Kidney (tissue), 14 donors: ENCODE results near the gene LHFPL6. TPM values are rescaled to one million over a fixed set of nuclear protein-coding genes. Genes with fewer than 3 reads are reported as not detected.

ENCODE experiments used
- DNase-seq, 5 donors: peaks; one replicate each; pipeline ENCODE4 v3.0.0-alpha.2; 2013 to 2020
- FAIRE-seq: peaks from 2 replicates; lab custom pipeline; 2012; peaks lifted over from hg19 to GRCh38; lab: Jason Lieb, UNC
- H3K27ac ChIP-seq, 2 donors: one replicate each; pipeline ENCODE4 v1.7.0; 2013; ENCODE audit warnings: low read depth in 2 of 2, low read length in 2 of 2, inconsistent platforms in 1 of 2
- H3K27me3 ChIP-seq: one replicate; pipeline ENCODE4 v1.7.1; 2013; ENCODE audit warnings: low read length, inconsistent platforms; ENCODE audit not compliant: control insufficient read depth, insufficient read depth
- H3K36me3 ChIP-seq, 3 donors: one replicate each; pipeline versions ENCODE4 v1.7.0 to v1.7.1; 2013; ENCODE audit warnings: low read length in 3 of 3, control low read depth in 1 of 3, inconsistent platforms in 1 of 3; ENCODE audit not compliant: insufficient read depth in 3 of 3, control insufficient read depth in 2 of 3
- H3K4me1 ChIP-seq, 3 donors: one replicate each; pipeline versions ENCODE4 v1.7.0 to v1.7.1; 2013; ENCODE audit warnings: low read length in 3 of 3, inconsistent platforms in 1 of 3, low read depth in 1 of 3; ENCODE audit not compliant: control insufficient read depth in 2 of 3, insufficient read depth in 2 of 3
- H3K4me3 ChIP-seq, 3 donors: one replicate each; pipeline versions ENCODE4 v1.7.0 to v1.8.1; 2013; ENCODE audit warnings: low read length in 3 of 3, control low read depth in 1 of 3, inconsistent platforms in 1 of 3
- H3K9ac ChIP-seq, 3 donors: one replicate each; pipeline versions ENCODE4 v1.7.0 to v1.7.1; 2013; ENCODE audit warnings: low read length in 3 of 3, control low read depth in 1 of 3, inconsistent platforms in 1 of 3
- H3K9me3 ChIP-seq, 3 donors: one replicate each; pipeline versions ENCODE4 v1.7.0 to v1.7.1; 2013; ENCODE audit warnings: low read length in 3 of 3, control low read depth in 1 of 3, inconsistent platforms in 1 of 3; ENCODE audit not compliant: control insufficient read depth in 2 of 3, insufficient read depth in 1 of 3
- CTCF ChIP-seq: IDR thresholded peaks from 3 replicates; pipeline ENCODE4 v1.5.1; 2012; ENCODE audit warnings: mild to moderate bottlenecking, moderate library complexity, borderline replicate concordance; ENCODE audit not compliant: insufficient read depth; ENCODE audit errors: extremely low read depth
- intact Hi-C: fragments of 100-400 bp; cut with DNase I; formaldehyde crosslinking; loops from one replicate; pipeline ENCODE4 v1.11.1; 2022
- polyA plus RNA-seq: library from polyadenylated mRNA; stranded (reverse); fragments of 350-450 nt; fragmentation: Illumina TruSeq; extraction: RNeasy Lipid Tissue Mini Kit (QIAGEN cat#74804); gene quantifications from one replicate; pipeline ENCODE4 v1.2.3, GENCODE V29; 2014; ENCODE audit warnings: low read depth, low replicate concordance; ENCODE audit not compliant: insufficient read depth
- total RNA-seq: library from RNA; stranded (reverse); fragmentation: NEBNext Ultra II Directional; extraction: Animal tissue kit (Norgen Biotek cat#: 25700); gene quantifications from one replicate; pipeline ENCODE4 v1.2.1, GENCODE V29; 2021
- donor health status: control.
- donor health status: control.
- donor health status: control.
- donor health status: control.
- donor health status: control.
- donor health status: DM: yes; HTN: yes; CAD: no.
- donor health status: Normal renal cell carcinoma (clear cell type).

LHFPL6 gene
- total and polyA plus RNA-seq, 2 donors from 2014 or later = 33.0 to 59.2 TPM

GRCh38 chr13:39408512-39408911 lies 194.5 kb downstream of the LHFPL6 start:
- no peak for TF ChIP-seq CTCF
- Histone ChIP-seq H3K9ac (no peak overlapping the region), H3K4me3 (no peak overlapping the region), H3K9me3 (no peaks in the 10 kb centered on the region), H3K27me3 (no peaks in the 10 kb centered on the region), H3K36me3 (no peaks in the 10 kb centered on the region), H3K27ac (no peak overlapping the region), H3K4me1 (no peaks in the 10 kb centered on the region)
- FAIRE-seq (no peak), DNase-seq (no peak)
- intact Hi-C loops = no loop called here

GRCh38 chr13:39407786-39408185 lies 195.2 kb downstream of the LHFPL6 start:
- no peak overlapping the region for H3K27ac ChIP-seq
- TF ChIP-seq CTCF = no peak
- FAIRE-seq (no peak), DNase-seq (no peak)
- H3K4me1 ChIP-seq = no peaks in the 10 kb centered on the region
- H3K4me3 ChIP-seq = no peak overlapping the region
- intact Hi-C loops = no loop called here
- H3K36me3 ChIP-seq = no peaks in the 10 kb centered on the region
- no peaks in the 10 kb centered on the region for H3K27me3 ChIP-seq
- no peak overlapping the region for H3K9ac ChIP-seq
- H3K9me3 ChIP-seq = no peaks in the 10 kb centered on the region

- Histone ChIP-seq H3K9me3 (no peaks in the 10 kb centered on the region), H3K4me3 (no peak overlapping the region), H3K27ac (no peak overlapping the region), H3K27me3 (no peaks in the 10 kb centered on the region), H3K4me1 (no peaks in the 10 kb centered on the region), H3K36me3 (no peaks in the 10 kb centered on the region), H3K9ac (no peak overlapping the region)
- no peak for TF ChIP-seq CTCF
- FAIRE-seq = no peak
- no peak for DNase-seq
- intact Hi-C loops = no loop called here
Measured at GRCh38 chr13:39407138-39407537, 195.9 kb downstream of the LHFPL6 start.

- Histone ChIP-seq H3K27me3 (no peaks in the 10 kb centered on the region), H3K27ac (no peak overlapping the region), H3K4me3 (no peak overlapping the region), H3K36me3 (no peaks in the 10 kb centered on the region), H3K9ac (no peak overlapping the region), H3K9me3 (no peaks in the 10 kb centered on the region), H3K4me1 (no peaks in the 10 kb centered on the region)
- intact Hi-C loops = no loop called here
- no peak for TF ChIP-seq CTCF
- no peak for FAIRE-seq
- DNase-seq = no peak
Measured at GRCh38 chr13:39406688-39407087, 196.3 kb downstream of the LHFPL6 start.
